Cardiac muscle cell (in vitro differentiated cells and primary cell): Measurements from ENCODE around the gene VSX1. TPM values are rescaled to one million over a fixed set of nuclear protein-coding genes. Genes with fewer than 3 reads are reported as not detected.
A peak's percentile ranks its signal among the peaks of the same experiment; 100 is the strongest.

Source experiments
- DNase-seq, 2 donors: peaks; one replicate each; pipeline versions ENCODE4 v3.0.0 to v3.0.0-alpha.2; 2010 to 2017; ENCODE audit warnings: low read depth in 1 of 2, low spot score in 1 of 2
- H3K27ac ChIP-seq: fragments of 200-600 bp; sonication (generic); 2 replicates; pipeline ENCODE4 v1.5.1; 2016
- H3K27me3 ChIP-seq: fragments of 200-600 bp; sonication (generic); 2 replicates; pipeline ENCODE4 v1.6.0; 2016; ENCODE audit warnings: control low read depth
- H3K36me3 ChIP-seq: fragments of 200-600 bp; sonication (generic); 2 replicates; pipeline ENCODE4 v1.5.1; 2016; ENCODE audit warnings: control low read depth
- H3K4me1 ChIP-seq: fragments of 200-600 bp; sonication (generic); 2 replicates; pipeline ENCODE4 v1.8.1; 2017; ENCODE audit warnings: low read depth, mild to moderate bottlenecking, mixed run types
- H3K4me3 ChIP-seq: fragments of 200-600 bp; sonication (generic); 2 replicates; pipeline ENCODE4 v1.5.1; 2016; ENCODE audit warnings: mild to moderate bottlenecking
- H3K9me3 ChIP-seq: fragments of 200-600 bp; sonication (generic); 2 replicates; pipeline ENCODE4 v1.5.1; 2017; ENCODE audit warnings: low read depth, mild to moderate bottlenecking, control low read depth
- CTCF ChIP-seq: IDR thresholded peaks from 2 replicates; pipeline ENCODE4 v1.5.1; 2012; ENCODE audit warnings: low read depth, mild to moderate bottlenecking, low read length
- polyA plus RNA-seq: library from polyadenylated mRNA; unstranded; fragments of >200 nt; fragmentation: Nextera tagmentation; extraction: Ambion mirVana; gene quantifications from 2 replicates; pipeline ENCODE4 v1.2.1, GENCODE V29; 2016
- total RNA-seq: library from RNA; depleted of rRNA; stranded (reverse); fragments of >200 nt; gene quantifications from 2 replicates; pipeline ENCODE4 v1.2.3, GENCODE V29; 2016

Gene VSX1
- total and polyA plus RNA-seq, 2 experiments from 2014 or later = not detected

- Histone ChIP-seq H3K27me3 (peaks cover 89% of the 10 kb centered on the region), H3K36me3 (no peaks in the 10 kb centered on the region), H3K9me3 (no peaks in the 10 kb centered on the region), H3K4me1 (no peaks in the 10 kb centered on the region), H3K27ac (no peak overlapping the region), H3K4me3 (no peak overlapping the region)
- TF ChIP-seq CTCF = no peak
- peak in 1 of 2 donors; percentile 79 for DNase-seq
These were observed 28.5 kb downstream of the VSX1 start for GRCh38 chr20:25053255-25054031.

- no peaks in the 10 kb centered on the region for H3K9me3 ChIP-seq
- no peaks in the 10 kb centered on the region for H3K36me3 ChIP-seq
- peaks cover 86% of the 10 kb centered on the region for H3K27me3 ChIP-seq
- no peak overlapping the region for H3K27ac ChIP-seq
- peak in 1 of 2 donors; percentile 86 for DNase-seq
- H3K4me1 ChIP-seq = no peaks in the 10 kb centered on the region
- H3K4me3 ChIP-seq = no peak overlapping the region
- TF ChIP-seq CTCF = no peak
These were observed 29.4 kb downstream of the VSX1 start for GRCh38 chr20:25052255-25053194.

- H3K27ac ChIP-seq = no peak overlapping the region
- H3K27me3 ChIP-seq = peaks cover 76% of the 10 kb centered on the region
- TF ChIP-seq CTCF = no peak
- no peaks in the 10 kb centered on the region for H3K4me1 ChIP-seq
- H3K4me3 ChIP-seq = no peak overlapping the region
- no peaks in the 10 kb centered on the region for H3K9me3 ChIP-seq
- H3K36me3 ChIP-seq = no peaks in the 10 kb centered on the region
- no peak for DNase-seq
These were observed 30.4 kb downstream of the VSX1 start for GRCh38 chr20:25051386-25052155.

- no peak overlapping the region for H3K4me3 ChIP-seq
- no peak for TF ChIP-seq CTCF
- H3K27ac ChIP-seq = no peak overlapping the region
- H3K36me3 ChIP-seq = no peaks in the 10 kb centered on the region
- DNase-seq = no peak
- H3K9me3 ChIP-seq = no peaks in the 10 kb centered on the region
- no peaks in the 10 kb centered on the region for H3K4me1 ChIP-seq
- peaks cover 68% of the 10 kb centered on the region for H3K27me3 ChIP-seq
These were observed 31.2 kb downstream of the VSX1 start for GRCh38 chr20:25050501-25051350.
